HG03280 (cell line): Measurements from ENCODE around the gene SYCP3.
"Not testable (repeated sequence)": the region's sequence is repeated elsewhere in the genome, so short reads cannot be mapped to it uniquely, and the experiment has no call there.

Experiments used
- ATAC-seq: cut with Tn5 transposase; IDR thresholded peaks from one replicate; pipeline ENCODE4 v1.9.1; 2021; ENCODE audit warnings: mild to moderate bottlenecking, moderate library complexity; ENCODE audit not compliant: unreplicated experiment

SYCP3 gene

DNA sequence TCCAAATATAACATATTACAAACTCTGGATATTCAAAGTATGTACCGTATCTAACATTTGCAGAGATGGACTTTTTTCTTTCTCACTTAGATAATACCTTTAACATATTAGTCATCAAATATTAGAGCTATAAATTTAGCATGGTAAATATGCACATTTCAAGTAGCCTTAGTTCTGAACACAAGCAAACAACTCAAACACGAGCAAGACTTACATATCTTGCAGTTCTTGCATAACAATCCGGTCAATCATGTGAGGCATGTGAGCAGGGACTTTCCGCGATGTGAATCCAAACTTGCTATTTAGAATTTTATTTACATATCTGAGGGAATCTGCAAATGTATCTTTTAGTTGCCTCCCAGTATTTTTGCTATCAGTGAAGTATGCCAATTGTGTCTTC, 22.1 kb upstream of the SYCP3 start:
- no peak for ATAC-seq

DNA sequence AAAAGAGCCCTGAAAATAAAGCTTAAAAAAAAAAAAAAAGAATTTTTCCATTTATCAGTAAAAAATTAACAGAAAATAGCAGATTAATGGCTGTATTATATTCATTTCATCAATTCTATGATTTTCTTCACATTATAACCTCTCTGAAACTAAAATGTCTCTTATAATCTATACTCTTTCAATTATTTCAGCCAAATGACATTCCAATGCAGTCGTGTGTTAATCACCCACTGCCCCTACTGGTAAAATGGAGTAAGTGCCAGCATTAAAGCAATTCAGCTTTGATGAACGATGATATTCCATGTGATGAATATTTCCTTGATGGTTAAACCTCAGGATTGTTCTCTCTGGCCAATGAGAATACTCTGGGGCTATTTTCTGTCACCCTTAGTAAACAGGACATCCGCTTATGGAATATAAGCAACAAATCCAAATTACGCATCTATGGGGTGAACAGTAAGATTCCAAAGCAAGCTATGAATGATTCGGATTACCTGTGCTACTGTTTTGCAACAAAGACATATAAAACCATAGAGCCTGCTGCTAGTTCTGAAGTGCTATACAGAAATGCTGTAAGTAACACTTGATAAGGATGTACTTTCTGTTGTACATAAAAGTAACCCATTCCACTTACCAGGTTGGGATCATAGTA, 20.3 kb upstream of the SYCP3 start:
- no peak for ATAC-seq

GRCh38 chr12:101750152-101750551, 10.9 kb upstream of the SYCP3 start:
- ATAC-seq, result no peak

DNA sequence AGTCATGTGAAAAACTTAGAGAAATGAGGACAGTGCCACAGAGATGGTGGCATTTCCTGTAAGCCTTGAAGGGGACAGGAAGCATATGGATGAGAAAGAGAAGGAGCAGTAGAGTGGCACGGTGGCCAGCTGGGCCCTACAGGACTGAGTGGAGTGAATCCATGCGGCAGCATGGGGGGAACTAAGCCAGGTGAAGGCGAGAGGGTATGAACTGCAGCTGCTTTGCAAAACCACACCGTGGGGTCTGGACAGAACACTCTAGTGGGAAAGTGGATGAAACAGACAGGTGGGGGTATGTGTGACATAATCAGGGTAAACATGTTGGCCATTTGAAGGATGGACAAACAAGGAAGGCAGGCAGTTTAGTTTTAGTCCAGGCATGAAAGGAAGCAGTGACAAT, 10.4 kb upstream of the SYCP3 start:
- ATAC-seq, result no peak

DNA sequence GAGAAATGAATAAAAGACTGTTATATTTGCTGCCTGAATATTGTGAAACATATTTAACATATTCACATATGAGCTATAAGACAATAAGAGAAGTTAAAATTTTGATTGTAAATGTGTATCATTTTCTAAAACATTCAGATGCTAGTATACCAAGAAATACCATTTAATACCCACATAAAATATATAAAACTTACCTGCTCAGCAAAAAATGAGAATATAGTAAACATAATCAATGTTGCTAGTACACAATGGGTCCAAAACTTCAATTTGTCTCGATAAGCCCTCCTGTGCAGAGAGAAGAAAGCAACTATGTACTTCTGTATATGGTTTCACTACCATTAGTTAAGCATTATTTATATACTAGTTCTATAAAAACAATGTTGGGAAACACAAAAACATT, 9.6 kb upstream of the SYCP3 start:
- ATAC-seq, result no peak

- no peak for ATAC-seq
Measured at GRCh38 chr12:101747697-101748096, 8.4 kb upstream of the SYCP3 start.

- no peak for ATAC-seq
Measured at GRCh38 chr12:101746661-101747060, 7.4 kb upstream of the SYCP3 start.

DNA sequence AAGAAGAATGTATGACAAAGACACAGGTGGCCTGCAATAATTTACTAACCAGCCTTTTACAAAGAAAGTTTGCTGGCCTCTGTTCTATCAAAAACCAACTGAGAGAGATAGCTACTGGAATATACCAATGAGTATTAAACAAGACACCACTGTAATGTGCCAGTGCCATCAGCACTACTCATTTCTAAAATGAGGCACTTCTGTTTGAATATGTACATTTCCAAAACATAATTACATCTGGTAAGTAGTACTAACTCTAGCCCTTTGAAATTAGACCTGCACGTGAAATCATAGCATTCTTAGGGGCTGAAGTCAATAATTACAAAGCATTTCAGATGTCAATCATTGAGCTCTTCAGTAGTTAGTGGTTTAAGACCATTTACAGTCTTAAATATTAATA, 6.9 kb upstream of the SYCP3 start:
- ATAC-seq, result no peak

DNA sequence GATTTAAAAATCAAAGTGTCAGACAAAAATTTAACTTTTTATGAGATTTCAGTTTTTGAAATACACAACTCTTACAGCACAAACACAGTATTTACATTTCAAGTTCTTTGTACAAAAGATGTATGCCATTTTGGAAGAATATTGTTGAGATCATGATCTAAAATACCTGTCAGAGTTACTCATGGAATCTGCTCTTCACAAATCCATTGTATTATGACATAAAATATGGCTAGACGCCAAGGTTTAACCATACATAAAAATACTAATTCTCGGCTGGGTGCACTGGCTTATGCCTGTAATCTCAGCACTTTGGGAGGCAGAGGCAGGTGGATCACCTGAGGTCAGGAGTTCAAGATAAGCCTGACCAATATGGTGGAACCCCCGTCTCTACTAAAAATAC, 6.2 kb upstream of the SYCP3 start:
- ATAC-seq, result no peak

- peak; percentile 91 for ATAC-seq
Measured at GRCh38 chr12:101743724-101744472, 4.6 kb upstream of the SYCP3 start.

- ATAC-seq, result no peak
Measured at GRCh38 chr12:101743242-101743641, 4.0 kb upstream of the SYCP3 start.

DNA sequence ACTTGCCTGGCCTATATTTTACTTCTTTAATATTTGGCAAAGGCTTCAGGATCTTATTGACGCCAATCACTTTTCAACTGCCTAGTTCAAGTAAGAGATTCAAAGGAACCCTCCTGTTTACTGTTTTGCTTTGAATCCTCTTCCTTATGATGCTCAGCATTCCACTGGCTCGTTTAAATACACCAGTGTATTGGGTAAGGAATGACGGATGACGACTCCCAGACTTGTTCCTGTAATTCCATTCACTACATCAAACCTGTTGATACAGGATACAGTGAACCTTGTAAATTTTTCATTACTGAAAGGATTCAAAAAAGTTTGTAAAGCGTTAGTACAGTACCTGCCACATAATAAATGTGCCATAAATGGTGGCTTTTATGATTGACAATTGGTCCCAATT, 1.7 kb upstream of the SYCP3 start:
- ATAC-seq, result no peak

DNA sequence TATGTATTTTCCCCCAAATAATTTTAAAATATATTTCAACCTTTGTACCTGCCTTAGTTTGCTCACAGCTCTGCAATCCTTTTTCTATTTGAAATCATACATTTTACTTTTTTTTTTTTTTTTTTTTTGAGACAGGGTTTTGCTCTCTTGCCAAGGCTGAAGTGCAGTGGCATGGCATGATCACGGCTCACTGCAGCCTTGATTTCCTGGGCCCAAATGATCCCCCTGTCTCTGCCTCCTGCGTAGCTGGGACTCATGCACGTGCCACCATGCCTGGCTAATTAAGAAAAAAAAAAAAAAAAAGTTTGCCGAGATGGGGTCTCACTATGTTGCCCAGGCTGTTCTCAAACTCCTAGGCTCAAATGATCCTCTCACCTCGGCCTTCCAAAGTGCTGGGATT, 1.3 kb upstream of the SYCP3 start:
- no peak for ATAC-seq

DNA sequence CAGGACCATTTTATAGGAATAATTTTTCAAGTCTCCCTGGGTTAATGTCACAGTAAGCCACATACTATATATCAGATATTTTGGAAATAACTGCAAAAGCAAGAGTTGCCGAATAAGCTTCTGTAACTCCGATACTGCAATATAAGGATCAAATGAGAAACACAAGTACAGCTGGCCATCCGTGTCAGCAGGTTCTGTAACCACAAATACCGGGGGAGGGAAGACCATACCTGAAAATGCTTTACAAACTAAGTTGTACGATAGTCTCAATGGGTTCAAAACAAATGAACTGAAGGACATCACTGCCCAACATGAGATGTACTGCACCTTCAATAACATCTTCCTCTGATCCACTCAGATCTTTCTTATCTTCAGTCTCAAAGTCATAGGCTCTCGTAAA, 1.8 kb downstream of the SYCP3 start:
- no peak for ATAC-seq

DNA sequence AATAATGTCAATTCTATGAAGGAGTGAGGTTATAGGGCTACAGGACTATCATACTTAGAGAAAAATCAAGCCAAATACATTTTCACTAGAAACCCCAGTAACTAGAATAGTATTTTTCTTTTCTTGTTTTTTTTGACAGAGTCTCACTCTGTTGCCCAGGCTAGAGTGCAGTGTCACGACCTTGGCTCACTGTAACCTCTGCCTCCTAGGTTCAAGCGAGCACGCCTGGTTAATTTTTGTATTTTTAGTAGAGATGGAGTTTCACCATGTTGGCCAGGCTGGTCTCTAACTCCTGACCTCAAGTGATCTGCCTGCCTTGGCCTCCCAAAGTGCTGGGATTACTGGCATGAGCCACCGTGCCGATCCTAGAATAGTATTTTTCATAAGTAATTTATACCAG, 4.8 kb downstream of the SYCP3 start:
- not testable (repeated sequence) for ATAC-seq

- ATAC-seq, result no peak
Measured at GRCh38 chr12:101733166-101733565, 6.1 kb downstream of the SYCP3 start.

DNA sequence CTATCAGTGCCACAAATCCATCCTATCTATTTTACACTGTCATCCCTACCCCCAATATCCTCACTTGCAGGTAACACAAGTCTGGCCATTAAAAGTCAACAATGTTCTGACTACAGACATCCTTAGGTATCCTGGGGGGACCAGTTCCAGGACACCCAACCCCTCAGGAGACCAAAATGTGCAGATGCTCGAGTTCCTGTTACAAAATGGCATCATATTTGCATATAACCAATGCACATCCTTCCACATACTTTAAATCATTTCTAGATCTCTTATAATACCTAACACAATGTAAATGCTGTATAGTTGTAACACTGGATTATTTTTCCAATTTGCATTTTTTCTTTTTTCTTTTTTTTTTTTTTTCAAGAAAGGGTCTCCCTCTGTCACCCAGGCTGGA, 6.9 kb downstream of the SYCP3 start:
- ATAC-seq, result no peak

- ATAC-seq, result no peak
Measured at GRCh38 chr12:101729842-101730241, 9.4 kb downstream of the SYCP3 start.

DNA sequence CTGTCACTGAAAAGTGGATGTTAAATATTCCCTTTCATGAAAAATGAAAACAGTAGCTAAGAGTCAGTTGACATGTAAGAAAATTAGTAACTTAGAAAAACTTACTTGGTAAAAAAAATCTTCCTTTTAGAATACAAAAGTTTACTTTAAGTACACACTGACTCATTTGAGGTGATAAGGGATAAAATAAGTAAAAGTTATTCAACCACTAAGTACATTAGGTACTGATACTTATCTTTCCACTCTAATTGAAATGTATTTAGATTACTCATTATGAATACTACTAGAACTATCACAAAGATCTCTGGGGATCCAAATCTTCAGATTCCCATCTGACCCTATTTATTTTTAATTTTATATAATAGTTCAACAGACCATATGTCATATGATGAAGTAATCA, 12.2 kb downstream of the SYCP3 start:
- no peak for ATAC-seq

GRCh38 chr12:101722392-101722791, 16.9 kb downstream of the SYCP3 start:
- ATAC-seq, result no peak

DNA sequence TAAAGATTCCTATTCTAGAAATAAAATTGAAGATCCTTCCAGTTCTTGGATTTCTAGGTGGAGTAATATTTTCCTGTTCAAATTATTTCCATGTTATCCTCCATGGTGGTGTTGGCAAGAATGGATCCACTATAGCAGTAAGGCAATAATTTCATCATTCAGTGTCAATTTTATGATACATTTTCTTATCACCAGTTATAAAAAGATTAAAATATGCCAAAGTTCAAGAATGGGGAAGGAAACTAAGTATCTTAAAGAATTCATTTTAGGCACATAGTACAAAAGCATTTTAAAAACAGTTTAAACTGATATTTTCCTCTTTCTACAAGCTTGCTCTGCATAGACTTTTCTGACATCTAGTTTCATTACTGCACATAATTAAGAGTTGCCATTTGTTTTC, 19.1 kb downstream of the SYCP3 start:
- ATAC-seq, result no peak

- ATAC-seq, result no peak
Measured at GRCh38 chr12:101719566-101719965, 19.7 kb downstream of the SYCP3 start.
